GM18511 (cell line): ENCODE data around the gene FAM118B.
"Not testable (repeated sequence)": the region's sequence is repeated elsewhere in the genome, so short reads cannot be mapped to it uniquely, and the experiment has no call there.

ENCODE experiments used
- ATAC-seq: cut with Tn5 transposase; IDR thresholded peaks from one replicate; pipeline ENCODE4 v1.9.1; 2021; ENCODE audit warnings: mild to moderate bottlenecking, moderate library complexity; ENCODE audit not compliant: unreplicated experiment

Gene FAM118B

DNA sequence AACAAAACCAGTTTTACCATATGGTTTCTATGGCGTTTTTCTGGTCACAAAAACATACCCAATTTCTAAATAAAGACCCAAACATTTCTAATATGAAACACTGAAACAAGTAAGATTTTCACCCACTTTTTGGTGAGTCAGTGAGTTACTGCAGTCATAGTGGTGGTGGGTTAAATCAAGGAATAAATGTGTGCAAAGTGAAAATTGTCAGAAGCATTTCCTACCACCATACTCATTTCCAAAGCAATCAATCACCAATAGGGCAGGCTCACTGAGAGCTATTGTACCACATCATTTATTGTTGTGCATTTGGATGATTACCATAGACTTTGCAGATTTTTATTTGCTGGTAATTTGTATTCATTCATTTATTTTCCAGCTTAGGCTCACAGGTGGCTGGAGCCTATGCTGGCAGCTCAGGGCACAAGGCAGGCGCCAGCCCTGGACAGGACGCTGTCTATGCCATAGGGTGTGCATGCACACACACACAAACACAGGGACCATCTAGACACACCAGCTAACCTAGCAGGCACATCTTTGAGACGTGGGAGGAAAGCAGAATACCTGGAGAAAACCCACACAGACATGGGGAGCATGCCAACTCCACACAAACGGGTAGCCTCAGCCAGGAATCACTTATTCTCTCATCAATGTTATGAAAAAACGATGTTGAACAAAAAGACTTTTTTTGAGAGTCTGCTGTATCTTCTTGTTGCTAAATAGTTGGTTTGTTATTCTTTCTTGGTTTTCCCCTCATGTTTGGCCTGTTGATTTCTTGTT, 5.1 kb downstream of the FAM118B start:
- ATAC-seq, result no peak

GRCh38 chr11:126217491-126217890, 5.9 kb downstream of the FAM118B start:
- ATAC-seq, result no peak

DNA sequence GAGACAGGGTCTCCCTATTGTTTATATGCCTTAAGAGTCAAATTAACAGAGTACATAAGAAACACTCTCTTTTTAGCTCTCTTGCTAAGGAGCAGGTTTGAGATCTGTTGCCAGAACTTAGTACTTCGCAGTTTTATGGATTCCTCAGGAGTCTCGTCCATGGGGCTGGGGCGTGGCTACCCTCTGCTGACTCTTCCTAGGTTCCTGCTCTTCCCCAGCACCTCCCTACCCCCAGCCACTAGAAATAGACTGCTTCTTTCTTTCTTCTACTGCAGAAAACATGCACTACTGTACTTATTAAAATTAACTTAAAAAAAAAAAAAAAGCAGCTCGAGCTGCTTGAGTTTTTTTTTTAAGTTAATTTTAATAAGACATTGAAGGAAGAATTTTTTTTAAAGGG, 8.0 kb downstream of the FAM118B start:
- ATAC-seq, result no peak

DNA sequence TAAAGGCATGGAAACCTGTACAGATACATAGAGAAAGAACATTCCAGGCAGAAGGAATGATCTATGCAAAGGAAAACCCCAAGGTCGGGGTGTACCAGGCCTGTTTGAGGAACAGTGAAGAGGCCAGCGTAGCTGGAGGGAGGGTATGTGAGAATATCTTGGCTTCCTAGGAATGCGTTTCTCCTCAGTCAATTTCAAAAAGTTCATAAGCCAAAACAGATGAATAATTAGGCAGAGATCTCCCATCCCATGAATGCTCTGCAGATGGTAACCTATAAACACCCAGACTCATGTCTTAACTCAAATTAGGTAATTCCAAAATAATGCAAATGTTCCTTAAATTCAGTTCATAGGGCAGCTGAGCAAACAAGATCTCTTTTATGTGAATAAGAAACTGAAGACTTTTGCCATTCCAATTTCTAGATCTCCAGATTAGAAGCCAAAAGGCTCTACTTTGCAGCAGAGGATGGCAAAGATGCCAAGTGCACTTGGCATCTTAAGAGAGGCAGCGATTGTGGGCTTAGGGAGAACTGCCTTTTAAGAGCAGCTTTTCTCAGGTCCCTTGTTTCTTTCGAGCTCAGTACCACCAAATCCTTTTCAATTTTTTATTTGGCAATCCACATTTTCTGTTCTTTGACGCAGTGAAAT, 13.2 kb downstream of the FAM118B start:
- ATAC-seq, result no peak

DNA sequence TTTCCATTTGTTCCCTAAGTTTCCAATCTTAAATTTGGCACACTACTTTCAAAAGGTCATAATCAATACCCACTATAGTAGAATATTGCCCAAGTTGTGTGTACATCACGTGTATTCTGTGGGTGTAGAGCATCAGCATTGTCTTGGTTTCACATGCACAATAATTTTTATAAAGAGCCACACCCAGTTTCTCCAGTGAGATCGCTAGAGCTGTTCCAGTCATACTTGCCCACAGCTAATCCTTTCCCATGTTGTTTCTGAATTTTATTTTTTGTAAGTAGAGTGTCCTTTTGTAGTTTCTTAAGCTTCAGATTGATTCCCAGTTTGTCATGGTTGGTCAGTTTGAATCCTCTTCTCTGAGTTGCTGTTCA, 13.7 kb downstream of the FAM118B start:
- ATAC-seq, result no peak

DNA sequence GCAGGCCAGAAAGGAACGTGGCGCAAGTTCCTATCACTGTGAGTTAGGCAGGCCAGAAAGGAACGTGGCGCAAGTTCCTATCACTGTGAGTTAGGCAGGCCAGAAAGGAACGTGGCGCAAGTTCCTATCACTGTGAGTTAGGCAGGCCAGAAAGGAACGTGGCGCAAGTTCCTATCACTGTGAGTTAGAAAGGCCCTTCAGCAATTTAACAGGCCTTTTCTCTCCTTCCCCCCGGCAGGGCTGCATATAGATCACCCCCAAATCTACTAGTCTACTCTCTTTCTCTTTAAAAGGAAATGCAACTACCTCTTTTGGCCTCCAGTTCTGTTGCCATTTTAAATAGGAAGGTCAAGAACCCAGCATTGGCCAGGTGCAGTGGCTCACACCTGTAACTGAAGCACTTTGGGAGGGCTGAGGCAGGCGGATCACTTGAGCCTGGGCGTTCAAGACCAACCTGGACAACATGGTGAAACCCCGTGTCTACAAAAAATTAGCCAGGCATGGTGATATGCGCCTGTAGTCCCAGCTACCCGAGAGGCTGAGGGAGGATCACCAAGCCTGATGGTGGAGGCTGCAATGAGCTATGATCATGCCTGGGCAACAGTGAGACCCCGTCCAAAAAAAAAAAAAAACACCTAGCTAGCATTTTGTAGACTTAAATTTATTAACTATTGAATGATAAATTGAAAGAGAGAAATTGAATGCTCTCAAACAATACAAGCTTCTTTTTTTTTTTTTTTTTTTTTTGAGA, 14.9 kb downstream of the FAM118B start:
- no peak for ATAC-seq

GRCh38 chr11:126229858-126230540, 18.4 kb downstream of the FAM118B start:
- no peak for ATAC-seq

GRCh38 chr11:126231725-126232459, 20.3 kb downstream of the FAM118B start:
- ATAC-seq, result no peak

DNA sequence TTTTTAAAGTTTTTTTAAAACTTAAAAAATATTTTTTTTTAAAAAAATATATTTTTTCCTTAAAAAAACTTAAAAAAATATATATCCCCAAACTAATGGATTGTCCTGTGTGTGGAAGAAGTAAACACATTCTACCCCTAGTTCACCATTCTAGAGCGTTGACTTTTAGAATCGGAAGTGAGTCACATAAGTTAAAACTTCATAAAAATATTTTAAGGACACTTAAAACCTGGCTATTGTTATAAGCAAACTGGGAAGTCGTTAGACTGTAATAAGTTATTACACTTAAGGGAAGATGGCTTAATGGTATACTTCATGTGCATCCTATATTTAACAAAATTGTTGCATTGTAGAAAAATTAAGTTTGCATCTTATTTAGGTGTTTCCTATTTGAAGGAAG, 21.1 kb downstream of the FAM118B start:
- no peak for ATAC-seq

DNA sequence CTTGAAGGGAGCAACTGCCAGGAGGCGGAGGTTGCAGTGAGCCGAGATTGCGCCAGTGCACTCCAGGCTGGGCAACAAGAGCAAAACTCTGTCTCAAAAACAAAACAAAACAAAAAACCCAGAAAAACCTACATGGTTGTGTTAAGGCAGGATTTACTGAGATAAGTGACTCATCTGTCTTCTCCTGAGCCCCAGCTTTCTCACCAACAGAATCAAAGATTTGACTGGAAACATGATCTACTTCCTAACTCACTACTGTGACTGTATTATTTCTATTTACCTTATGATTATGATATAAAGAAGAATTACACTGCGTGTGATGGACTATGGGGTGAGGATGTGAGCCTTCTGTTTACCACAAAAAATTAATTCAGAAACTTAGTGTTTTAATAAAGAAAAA, 21.8 kb downstream of the FAM118B start:
- ATAC-seq, result no peak

- ATAC-seq, result no peak
Observed at GRCh38 chr11:126246636-126247035, 35.1 kb downstream of the FAM118B start.

DNA sequence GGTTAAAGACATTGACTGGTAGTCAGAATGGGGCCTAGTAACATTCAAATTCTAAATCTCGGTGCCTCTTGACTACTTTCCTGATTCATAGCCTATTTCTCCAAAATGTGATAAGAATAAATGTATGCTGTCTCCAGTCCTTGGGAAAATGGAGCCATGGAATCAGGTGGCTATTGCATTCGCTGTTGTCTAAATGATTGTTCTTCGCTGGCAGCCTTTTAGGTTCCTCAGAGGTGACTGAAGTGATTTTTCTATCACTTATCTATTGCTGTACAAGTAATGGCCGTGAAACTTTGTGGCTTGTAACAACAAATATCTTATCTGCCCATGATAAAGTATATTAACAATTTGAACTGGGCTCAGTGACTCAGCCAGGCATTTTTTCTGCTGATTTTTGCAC, 41.7 kb downstream of the FAM118B start:
- no peak for ATAC-seq

DNA sequence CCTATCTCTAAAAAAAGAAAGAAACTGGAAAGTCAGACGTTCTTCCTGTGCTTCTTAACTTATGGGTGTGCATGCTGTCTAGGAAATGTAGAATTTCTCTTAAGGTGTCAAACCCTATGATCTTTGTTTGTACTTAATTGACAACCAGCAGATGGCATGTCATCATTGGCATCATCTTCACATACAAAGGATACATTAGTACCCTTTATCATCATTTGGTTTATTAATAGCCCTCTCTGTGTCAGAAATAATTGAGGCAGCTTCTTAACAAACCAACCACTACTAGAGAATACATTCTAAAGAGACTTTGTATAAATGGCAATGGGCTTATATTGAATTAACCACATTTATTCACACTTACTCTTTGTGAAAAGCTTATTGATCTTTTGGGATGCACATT, 43.2 kb downstream of the FAM118B start:
- no peak for ATAC-seq

- ATAC-seq, result not testable (repeated sequence)
Observed at GRCh38 chr11:126255507-126255906, 43.9 kb downstream of the FAM118B start.

GRCh38 chr11:126256216-126256615, 44.6 kb downstream of the FAM118B start:
- ATAC-seq, result no peak

DNA sequence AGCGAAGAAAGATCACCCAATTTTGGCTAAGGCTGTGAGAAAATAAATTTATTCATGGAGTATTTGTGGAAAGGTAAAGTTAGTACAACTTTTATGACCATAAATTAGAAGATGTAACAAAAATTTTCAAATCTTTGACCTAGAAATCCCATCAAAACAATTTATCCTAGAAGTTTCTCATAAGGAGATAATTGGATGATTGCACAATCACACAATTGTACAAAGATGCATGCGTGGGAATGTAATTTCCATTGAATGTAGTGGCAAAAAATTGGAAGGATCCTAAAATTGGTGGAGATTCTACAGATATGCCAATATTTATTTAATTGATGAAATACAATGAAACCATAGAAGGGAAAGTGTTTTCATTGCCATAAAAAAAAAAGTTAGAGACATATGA, 45.6 kb downstream of the FAM118B start:
- ATAC-seq, result no peak

- no peak for ATAC-seq
Observed at GRCh38 chr11:126257764-126258163, 46.2 kb downstream of the FAM118B start.

DNA sequence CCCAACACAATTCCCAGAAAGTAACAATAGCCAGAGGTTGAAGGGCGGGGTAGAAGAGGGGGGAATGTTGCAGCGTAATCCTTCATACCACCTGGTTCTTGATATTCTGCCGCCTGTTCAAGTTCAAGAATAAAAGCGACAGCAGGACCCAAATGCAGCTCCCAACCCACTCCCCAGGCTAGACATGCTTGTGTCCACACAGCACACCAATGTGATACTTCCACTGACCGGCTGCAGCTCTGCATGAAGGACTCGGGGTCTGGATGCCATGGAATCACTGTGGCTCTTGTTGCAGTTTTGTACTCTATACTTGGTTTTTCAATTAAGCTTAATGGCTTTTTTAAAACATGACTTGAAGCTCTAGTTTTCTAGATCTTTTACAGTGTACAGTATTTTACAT, 50.6 kb downstream of the FAM118B start:
- no peak for ATAC-seq

DNA sequence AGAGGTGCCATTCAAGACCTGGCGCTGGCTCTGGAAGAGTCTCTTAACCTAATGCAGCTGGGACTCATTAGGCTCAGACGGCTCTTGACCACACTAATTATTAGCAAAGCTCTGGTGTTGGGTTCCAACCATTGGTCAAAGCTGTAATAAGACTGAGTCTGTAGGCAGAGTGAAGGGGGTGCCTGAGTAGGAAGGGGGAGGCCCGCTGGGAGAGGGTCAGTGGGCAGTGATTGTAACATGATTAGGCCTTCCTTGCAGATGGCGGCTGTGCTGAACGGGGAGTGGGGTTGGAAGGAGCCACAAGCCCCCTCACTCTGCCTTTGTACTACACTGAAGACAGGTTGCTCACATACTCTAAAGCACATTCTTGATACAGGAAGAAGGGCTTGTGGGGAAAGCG, 51.9 kb downstream of the FAM118B start:
- no peak for ATAC-seq

DNA sequence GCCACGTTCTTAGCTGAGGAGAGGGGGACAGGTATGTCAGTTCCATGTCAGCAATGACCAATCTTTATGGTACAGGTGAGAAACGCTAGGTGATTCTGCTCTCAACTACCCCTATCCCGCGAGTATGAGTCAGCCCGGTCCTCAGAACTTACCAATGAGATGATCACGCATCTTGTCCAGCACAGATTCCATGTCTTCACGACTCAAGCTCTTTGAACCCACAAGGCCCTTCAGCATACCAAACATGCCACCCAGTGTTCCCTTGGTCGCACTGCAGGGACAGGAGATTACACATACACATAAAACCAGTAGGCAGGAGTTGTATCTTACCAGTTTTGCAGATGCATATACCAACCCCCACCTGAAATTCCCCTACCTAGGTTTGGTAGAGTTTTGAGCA, 54.2 kb downstream of the FAM118B start:
- no peak for ATAC-seq

GRCh38 chr11:126267650-126268049, 56.1 kb downstream of the FAM118B start:
- no peak for ATAC-seq
